NCI-H2171 (cell line): ENCODE data around the gene HLA-DQA1.
"Not testable (repeated sequence)": the region's sequence is repeated elsewhere in the genome, so short reads cannot be mapped to it uniquely, and the experiment has no call there.

Experiments
- DNase-seq: peaks from one replicate; lab custom pipeline; 2025; lab: John Stamatoyannopoulos, UW

The HLA-DQA1 gene

DNA sequence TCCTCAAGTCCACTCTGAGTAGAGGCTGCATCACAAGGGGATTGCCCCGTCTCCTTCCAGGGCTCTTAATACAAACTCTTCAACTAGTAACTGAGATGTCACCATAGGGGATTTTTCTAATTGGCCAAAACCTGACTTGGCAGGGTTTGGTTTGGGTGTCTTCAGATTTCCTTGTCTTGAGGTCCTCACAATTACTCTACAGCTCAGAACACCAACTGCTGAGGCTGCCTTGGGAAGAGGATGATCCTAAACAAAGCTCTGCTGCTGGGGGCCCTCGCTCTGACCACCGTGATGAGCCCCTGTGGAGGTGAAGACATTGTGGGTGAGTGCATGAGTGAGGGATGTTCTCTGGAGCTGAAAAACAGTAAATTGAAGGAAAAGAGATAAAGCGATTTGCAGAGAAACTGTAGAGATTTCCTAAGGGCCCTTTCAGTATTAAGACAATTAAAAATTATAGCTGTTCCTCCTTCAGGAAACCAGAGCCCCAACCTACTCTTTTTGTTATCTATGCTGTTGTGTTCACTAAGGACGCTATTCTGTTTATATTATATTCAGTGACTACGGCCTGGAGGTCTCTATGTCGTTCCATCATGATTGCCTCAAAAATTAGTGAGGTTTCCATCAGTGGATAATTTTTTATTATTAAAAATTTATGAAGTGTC, at the start of gene HLA-DQA1:
Gene HLA-DQA1, plus strand, starts transcription at position 188 of the 662 bp plus-strand sequence. Its CDS starts 53 bp downstream, at position 241.
- DNase-seq = no peak

DNA sequence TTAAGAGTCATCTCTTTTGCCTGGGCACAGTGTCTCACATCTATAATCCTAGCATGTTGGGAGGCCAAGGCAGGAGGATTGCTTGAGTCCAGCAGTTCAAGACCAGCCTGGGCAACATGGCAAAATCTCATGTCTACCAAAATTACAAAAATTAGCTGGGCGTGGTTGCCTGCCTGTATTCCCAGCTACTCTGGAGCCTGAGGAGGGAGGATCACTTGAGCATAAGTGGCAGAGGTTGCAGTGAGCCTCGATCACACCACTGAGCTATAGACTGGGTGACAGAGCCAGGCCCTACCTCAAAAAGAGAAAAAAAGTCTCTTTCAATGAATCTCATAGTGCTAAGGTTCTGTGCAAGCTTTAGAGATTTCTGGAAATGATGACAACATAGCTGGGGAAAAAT, 49.0 kb upstream of the HLA-DQA1 start:
- DNase-seq = no peak

DNA sequence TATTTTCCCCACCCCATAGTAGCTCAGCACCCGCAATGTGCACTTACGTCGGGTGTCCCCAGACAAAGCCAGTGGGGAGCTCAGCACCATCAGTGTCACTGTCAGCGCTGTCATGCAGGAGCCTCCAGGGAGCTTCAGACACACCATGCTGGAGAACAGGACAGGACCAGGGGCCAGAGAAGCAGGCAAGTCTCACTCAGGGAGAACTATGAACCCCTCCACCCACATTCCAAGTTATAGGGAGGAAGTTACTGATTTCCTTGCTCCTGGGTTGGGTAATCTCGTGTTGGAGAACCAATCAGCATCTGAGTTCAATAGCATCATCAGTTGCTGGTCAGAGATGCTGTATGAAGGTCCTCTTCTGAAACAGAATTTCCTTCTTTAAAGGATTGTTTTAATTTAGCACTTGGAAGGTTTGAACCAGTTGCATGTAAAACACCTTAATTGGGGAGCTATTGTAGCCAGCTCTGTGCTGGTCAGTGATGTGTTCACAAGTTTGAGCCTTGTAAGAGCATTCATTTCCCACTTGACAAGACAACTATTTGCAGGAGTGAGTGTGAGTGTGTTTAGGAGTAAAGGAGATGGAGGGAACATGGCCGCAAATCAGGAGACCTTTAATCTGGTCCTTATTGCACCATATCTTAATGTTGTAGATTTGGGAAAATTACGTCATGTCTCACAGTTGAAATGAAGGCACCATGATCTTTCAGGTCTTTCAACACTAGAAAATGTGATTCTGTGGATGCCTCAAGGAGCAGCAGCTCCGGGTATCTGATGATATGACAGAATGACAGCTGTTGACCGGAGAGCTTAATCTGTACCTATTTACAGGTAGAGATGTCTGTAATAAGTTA, 47.4 kb upstream of the HLA-DQA1 start, which contains the start of gene HLA-DRB1:
Gene HLA-DRB1, minus strand, starts transcription at position 253 of the 854 bp plus-strand sequence. Its CDS starts 106 bp downstream, at position 147.
- DNase-seq = no peak

DNA sequence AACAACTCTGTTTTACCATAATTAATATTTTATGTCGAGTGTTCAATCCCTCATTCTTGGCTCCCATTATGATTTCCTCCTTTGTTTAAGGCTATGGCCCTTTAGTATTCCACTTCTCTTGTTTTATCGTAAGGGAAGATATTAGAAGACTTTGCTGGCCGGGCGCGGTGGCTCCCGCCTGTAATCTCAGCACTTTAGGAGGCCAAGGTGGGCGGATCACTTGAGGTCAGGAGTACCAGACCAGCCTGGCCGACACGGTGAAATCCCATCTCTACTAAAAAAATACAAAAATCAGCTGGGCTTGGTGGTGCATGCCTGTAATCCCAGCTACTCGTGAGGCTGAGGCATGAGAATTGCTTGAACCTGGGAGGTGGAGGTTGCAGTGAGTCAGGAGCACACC, 46.5 kb upstream of the HLA-DQA1 start:
- not testable (repeated sequence) for DNase-seq

DNA sequence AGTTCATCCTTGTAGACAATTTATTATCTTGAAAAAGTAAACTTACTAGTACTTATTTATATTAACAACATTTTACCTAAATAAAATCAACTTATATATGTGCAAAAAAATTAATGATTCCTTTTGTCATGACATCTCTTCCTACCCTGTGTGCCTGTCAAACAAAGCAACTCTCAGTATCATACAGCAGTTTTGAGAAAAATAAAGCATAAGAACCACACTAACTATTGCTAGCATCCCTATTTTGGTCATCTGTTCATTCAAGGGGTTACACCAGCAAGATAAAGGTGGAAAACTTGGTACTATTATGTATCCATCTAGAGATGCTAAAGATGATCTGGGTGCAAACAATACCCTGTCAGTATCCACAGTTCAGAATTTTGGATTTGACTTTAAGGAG, 40.2 kb upstream of the HLA-DQA1 start:
- DNase-seq = no peak

DNA sequence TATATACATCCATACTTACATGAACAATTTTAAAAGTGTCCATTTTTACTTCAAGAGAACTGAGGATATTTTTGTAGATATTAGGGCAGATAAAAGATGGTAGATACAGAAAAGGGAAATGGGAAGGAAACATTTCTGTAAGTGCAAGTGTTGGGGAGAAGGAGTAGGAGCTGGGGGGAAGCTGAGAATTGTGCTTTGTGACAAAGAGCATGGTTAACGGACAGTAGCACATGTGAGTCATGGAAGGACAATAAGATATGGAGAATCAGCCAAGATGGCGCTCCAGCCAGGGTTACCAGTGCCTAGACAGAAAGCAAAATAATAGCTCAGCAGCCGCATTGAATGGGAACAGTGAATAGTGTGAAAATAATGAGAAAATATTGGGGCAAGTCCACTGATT, 34.8 kb upstream of the HLA-DQA1 start:
- no peak for DNase-seq

DNA sequence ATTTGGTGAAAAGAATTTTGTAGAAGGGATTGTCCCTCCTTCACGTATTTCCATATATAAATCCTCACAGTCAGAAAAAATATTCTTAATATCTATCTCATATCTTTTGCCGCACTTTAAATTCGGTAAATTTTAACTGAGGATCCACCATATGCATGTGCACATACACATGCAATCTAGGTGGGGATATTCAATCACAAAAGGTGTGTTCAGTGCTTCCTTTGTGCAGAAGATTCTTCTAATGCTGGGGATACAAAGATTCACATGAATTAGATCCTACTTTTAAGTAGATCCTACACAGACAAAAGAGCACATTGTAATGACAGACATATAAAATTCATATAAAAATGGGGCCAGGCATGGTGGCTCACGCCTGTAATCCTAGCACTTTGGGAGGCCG, 34.0 kb upstream of the HLA-DQA1 start:
- DNase-seq = no peak

DNA sequence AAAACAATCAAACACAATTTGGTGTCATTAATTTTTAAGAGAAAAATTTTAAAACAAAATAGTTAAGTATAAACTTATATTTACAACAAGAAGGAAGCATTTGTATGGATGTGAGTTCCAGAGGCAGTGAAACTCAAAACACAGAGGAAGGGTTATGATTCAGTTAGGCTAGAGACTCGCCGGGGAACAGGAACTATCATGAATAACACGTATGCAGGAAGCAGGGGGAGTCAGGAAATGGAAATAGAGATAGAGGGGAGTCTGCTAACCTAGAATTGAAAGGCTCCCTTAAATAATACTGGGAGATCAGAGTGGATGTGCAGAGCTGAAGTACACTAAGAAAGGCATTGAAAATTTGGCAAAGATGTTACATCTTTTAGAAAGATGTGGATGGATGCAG, 33.3 kb upstream of the HLA-DQA1 start:
- DNase-seq = no peak

DNA sequence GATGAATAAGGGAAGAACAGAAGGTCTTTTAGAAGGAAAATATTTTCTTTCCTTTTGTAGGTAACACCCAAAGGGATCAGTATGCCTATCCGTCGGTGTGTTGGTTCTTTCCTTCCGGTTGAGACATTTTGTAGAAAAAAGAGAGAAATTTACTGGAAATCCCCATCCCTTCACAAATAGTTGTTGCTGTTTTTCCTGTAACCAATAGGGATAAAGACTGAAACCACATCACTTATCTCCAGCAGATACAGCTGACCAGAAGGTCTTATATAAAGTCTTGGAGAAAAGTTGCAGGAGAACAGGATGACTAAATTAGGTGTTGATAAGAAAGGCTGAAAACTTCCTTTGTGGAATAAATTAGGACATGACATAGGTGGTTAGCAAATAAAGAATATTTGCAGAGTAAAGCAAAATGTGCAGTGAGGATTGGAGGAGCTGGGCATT, 32.8 kb upstream of the HLA-DQA1 start:
- DNase-seq = no peak

DNA sequence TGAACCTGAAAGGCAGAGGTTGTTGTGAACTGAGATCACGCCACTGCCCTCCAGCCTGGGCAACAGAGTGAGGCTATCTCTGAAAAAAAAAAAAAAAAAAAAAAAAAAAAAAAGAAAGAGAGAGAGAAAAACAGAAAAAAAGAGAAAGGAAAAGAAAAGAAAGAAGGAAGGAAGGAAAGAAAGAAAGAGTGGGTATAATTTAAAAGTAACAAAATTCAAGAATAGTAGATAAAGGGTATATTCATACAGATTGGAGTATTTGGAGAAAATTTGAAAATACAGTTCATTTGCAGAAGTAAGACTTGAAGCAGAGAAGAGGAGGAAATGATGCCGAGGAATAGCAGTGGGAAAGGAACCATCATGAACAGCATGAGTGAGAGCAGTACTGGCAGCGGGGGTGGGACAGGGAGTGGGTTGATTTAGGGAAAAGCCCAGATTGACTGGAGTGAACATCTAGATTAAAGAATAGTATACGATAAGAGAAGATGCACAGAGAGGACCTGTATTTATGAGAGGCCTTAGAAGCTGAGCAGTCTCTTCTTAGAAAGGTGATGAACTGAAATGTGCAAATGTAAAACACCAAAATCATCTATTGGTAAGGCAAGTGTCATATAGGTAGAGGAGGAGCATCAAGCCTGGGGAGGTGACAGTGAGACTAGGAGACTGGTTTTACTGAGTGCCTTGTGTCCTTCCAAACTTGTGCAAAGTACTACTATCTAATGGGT, 29.8 kb upstream of the HLA-DQA1 start:
- no peak for DNase-seq

DNA sequence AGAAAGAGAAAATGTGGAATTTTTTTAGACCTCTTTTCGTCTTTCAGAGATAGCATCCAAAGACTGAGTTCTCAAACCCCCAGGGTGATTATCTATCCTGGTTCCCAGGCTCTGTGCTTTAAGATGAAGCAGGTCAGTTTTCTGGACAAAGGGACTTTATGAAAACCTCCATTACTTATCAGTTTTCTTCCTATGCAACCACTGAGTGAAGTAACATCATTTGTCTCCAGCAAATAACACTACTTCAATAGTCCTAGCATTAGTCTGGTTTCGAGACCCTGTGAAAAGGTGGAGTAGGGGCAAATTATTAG, 29.3 kb upstream of the HLA-DQA1 start:
- DNase-seq = no peak

DNA sequence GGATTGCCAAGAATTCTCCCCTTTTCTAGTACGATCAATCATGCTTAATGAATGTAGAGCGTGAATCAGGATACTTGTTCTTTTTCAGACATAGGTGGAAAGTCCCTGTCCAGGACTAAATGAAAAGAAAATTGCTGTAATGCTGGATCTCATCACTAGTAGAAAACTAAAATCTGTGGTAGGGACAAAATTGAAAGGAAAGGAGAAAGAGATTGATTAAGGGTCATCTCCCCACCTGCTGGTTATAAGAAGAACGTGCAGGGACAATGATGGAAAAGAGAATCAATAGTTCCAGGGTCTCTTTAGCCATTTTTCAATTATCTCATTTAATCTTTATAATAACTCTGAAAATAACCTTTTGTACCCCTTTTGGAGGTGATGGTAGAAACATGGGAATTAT, 28.8 kb upstream of the HLA-DQA1 start:
- no peak for DNase-seq

DNA sequence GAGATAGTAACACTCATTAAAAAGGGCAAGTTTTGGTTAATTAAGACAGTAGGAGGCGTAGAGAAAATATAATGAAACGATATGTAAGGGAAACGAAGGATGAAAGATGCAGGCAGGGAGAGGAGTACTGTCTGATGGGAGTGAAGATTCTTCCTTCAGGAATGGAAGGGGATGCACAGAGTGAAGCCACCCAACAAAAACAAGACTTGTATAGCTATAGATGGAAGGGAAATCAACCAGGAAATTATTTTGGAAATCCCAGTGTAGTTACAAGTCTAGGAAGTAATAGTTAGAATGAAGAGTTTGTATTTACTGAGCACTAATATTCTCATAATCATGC, 27.8 kb upstream of the HLA-DQA1 start:
- DNase-seq = no peak

DNA sequence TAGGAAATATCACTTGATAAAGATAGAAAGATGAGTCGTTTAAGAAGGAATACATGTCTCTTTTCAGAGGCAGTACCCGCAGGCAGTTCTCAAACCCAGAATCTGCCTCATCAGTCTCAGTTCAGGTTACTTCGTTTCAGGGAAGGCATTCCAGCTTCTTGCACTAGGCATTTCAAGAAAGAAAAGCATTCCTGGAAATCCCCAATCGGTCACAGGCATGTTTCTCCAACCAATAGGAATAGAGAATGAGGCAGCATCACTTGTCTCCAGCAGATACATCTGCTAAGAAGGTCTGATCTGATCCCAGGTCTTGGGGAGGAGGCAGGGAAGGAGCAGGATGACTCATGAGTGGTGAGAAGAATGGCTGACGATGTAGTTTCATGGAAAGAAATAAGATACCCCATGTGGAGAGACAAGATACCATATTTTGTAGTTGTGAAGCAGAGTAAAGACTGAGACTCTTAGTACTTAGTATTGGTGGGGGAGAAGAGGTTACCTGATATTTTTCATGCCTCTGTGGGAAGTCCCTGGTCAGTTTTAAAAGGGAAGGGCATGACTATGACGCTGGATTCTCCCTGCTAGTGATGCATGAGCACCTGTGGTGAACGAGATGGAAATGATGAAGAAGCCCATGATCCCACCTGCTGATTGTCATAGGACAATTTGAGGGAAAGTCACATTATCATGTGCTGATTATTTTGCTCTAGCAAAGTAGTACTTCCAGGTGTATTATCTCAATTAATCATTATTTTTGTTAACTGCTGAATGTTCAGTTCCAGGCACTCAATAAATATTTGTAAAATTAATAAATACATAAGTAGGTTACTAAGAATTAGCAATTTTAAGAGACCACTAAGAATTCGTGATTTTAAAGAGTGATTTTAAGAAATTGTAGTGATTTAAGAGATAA, 27.2 kb upstream of the HLA-DQA1 start:
- no peak for DNase-seq

DNA sequence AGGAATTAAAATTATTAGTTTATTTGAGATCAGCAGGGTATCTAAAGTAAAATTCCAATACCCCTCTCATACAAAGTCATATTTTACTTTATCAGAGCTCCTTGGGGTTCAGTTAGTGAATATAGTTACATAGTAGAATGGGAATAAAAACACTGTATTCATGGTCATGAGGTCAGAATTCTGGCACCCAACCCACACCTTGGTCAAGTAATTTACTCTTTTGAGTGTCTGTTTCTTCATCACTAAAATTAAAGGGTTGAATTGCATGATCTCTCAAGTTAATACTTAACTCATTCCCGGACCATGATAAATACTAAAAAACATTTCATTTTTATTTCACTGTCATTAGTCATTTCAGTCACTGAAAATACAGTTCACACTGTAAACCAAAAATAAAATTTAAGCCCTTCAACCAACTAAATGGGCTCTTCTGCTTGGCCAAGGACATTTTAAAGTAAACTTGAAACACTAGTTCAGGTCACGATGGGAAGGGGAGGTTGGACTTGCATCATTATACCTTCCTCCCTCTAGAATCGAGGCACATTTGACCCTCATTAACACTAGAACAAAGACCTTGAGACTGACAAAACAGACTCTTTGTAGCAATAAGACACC, 26.4 kb upstream of the HLA-DQA1 start:
- DNase-seq = no peak

DNA sequence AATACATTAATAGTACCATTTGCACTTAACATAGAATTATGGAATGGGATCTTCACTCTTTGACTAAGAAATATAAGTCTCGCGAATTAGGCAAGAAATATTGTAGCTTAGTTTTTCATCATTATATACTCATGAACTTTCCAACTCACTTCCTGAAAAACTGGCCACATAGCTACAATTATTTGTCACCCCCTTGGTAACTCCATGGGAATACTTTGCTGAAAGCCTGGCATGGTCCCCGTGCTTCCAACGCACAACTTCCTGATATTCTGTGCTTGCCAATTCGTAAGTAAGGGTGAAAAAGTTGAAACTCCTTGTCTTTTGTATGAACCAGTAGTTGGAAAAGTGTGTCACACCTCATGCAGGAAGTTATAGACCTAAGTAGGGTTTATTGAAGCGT, 23.7 kb upstream of the HLA-DQA1 start:
- DNase-seq = no peak

DNA sequence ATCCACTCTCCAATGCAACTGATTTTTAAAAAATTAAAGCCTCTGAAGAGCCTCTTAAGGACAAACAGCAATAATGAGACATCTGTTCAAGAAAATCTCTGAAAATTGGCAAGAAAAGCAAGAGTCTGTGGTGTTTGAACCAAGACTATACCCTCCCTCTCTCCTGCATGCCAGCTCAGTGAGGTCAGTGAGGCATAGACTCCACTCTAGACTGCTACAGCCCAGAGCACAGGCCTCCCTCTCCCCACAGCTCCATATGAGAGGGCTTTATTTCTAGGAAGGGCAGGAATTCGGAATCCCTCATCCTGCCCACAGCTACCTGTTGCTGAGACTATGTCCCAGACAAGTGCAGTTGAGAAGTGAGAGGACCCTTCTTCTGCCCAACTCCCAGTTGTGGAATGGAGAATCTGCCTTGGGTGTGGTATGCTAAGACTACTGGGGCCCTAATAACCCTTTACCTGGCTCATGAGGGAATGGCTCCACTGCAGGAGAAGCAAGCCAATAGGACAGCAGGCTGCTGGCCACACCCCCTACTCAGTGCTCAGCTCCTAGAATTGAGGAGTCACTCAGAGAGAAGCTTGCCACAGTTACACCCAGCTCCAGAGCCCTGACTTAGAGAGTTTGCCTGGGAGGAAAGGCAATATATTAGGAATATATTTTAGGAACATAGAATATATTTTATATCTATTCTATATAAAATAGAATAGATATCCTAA, 22.7 kb upstream of the HLA-DQA1 start:
- DNase-seq = no peak

DNA sequence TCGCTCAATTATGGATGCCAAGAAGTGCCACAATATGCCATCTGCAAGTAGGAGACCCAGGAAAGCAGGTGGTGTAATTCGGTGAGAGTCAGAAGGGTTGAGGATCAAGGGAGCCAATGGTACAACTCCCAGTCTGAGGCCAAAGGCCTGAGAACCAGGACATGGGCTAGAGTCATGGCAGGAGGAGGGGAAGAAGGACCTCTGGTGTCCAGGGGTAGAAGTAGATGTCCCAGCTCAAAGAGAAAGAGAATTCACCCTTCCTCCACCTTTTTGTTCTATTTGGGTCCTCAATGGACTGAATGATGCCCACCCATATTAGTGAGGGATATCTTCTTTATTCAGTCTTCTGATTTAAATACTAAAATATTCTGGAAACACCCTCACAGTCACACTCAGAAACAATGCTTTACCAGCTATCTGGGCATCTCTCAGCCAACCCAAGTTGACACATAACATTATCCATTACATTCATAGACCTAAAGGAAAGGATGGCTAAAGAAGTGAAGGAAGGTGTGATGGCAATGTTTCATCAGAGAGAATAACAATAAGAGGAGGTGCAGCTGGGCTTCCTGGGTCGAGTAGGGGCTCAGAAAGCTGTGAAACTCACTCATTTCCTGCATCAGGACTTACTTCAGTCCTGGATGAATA, 21.2 kb upstream of the HLA-DQA1 start:
- no peak for DNase-seq

DNA sequence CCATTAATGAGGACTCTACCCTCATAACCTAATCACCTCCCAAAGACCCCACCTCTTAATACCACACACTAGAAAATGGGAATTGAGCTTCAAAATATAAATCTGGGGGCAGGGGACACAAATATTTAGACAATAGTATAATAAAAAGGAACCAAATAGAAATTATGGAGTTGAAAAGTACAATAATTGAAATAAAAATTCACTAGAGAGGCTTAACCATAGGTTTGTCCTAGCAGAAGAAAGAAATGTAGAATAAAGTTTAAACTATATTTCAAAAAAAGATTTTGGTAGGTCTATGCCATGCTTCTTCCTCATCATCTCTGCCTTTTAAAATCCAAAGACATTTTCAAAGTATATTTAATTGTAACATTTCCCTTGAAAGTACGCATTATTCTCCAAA, 19.5 kb upstream of the HLA-DQA1 start:
- no peak for DNase-seq

DNA sequence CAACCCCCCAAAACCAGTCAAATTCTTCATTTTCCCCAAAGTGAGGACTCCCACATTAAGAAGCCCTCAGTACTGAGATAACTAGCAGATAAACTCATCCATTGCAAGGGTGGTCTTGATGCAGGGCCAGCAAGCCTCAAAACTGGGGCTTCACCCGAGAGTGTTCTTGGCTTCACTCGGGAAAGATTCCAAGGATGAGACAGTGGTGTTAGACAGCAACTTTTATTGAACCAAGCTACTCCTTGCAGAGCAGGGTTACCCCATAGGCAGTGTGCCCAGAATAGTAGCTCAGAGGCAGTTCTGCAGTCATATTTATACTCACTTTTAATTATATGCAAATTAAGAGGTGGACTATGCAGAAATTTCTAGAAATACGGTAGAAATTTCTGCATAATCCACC, 15.8 kb upstream of the HLA-DQA1 start:
- DNase-seq = no peak
